GM12878 (cell line): ENCODE measurements around the gene NNMT. TPM values are rescaled to one million over a fixed set of nuclear protein-coding genes. Genes with fewer than 3 reads are reported as not detected.

Source experiments
- ATAC-seq: fragments of 200-7000 bp; cut with Tn5 transposase; 3 replicates; pipeline ENCODE4 v1.9.1; 2020; ENCODE audit warnings: mild to moderate bottlenecking, moderate library complexity
- BruUV-seq: library from RNA; stranded (reverse); fragments of 400-500 nt; replicated peaks from 2 replicates; lab custom pipeline; 2021; lab: Mats Ljungman, UMichigan
- CTCF ChIA-PET: fragments of 300-600 bp; sonication (Branson Sonifier 250); formaldehyde crosslinking; extraction: SDS; loops from one replicate; lab custom pipeline; 2021; ENCODE audit warnings: inconsistent platforms; lab: Yijun Ruan, JAX
- POLR2A ChIA-PET: fragments of 350-600 bp; formaldehyde crosslinking; extraction: SDS; loops from one replicate; lab custom pipeline; 2021; ENCODE audit warnings: inconsistent platforms; lab: Charles Lee
- RAD21 ChIA-PET: fragments of 300-600 bp; sonication (Branson Sonifier 250); formaldehyde crosslinking; loops from one replicate; lab custom pipeline; 2023; ENCODE audit warnings: antibody characterized with exemption; ENCODE audit not compliant: unreplicated experiment; lab: Charles Lee
- SMC1A ChIA-PET: fragments of 300-600 bp; sonication (Branson Sonifier 250); formaldehyde crosslinking; loops from one replicate; lab custom pipeline; 2023; ENCODE audit not compliant: unreplicated experiment, uncharacterized antibody; lab: Charles Lee
- DNase-seq: peaks from one replicate; pipeline ENCODE4 v3.0.0-alpha.2; 2011; ENCODE audit warnings: low read depth, low spot score
- FAIRE-seq: peaks from 3 replicates; lab custom pipeline; 2011; peaks lifted over from hg19 to GRCh38; lab: Jason Lieb, UNC
- H2AFZ ChIP-seq: 2 replicates; pipeline ENCODE4 v1.6.0; 2011; ENCODE audit warnings: low read depth, low read length, control low read depth; ENCODE audit not compliant: control insufficient read depth
- H3K27ac ChIP-seq: 2 replicates; pipeline ENCODE4 v1.5.1; 2011; ENCODE audit warnings: control low read depth; ENCODE audit not compliant: control insufficient read depth, insufficient read depth
- H3K27me3 ChIP-seq, 2 experiments: replicated peaks in 1 of 2; 2 replicates each; pipeline versions ENCODE4 v1.6.0 to v1.6.1; 2011; ENCODE audit warnings: low read length in 1 of 2; ENCODE audit not compliant: control insufficient read depth in 2 of 2, insufficient read depth in 2 of 2
- H3K36me3 ChIP-seq, 2 experiments: 2 replicates each; pipeline ENCODE4 v1.5.1; 2011; ENCODE audit warnings: low read length in 1 of 2; ENCODE audit not compliant: control insufficient read depth in 2 of 2, insufficient read depth in 2 of 2
- H3K4me1 ChIP-seq: 2 replicates; pipeline ENCODE4 v1.6.1; 2011; ENCODE audit warnings: mild to moderate bottlenecking, low read length, moderate library complexity, mixed read lengths; ENCODE audit not compliant: control insufficient read depth, insufficient read depth
- H3K4me2 ChIP-seq: 2 replicates; pipeline ENCODE4 v1.6.0; 2011; ENCODE audit warnings: control low read depth; ENCODE audit not compliant: control insufficient read depth, insufficient read depth
- H3K4me3 ChIP-seq: fragments of 200-600 bp; sonication (generic); 2 replicates; pipeline ENCODE4 v1.5.1; 2016
- H3K79me2 ChIP-seq: 2 replicates; pipeline ENCODE4 v1.6.0; 2011; ENCODE audit warnings: low read length; ENCODE audit not compliant: control insufficient read depth, insufficient read depth
- H3K9ac ChIP-seq: 2 replicates; pipeline ENCODE4 v1.8.0; 2011; ENCODE audit warnings: low read length, control low read depth, mixed read lengths; ENCODE audit not compliant: control insufficient read depth, insufficient read depth
- H3K9me3 ChIP-seq: replicated peaks from 3 replicates; pipeline ENCODE4 v1.5.1; 2011; ENCODE audit warnings: mild to moderate bottlenecking, low read length; ENCODE audit not compliant: control insufficient read depth, insufficient read depth
- H4K20me1 ChIP-seq: 2 replicates; pipeline ENCODE4 v1.6.0; 2011; ENCODE audit not compliant: control insufficient read depth, insufficient read depth
- CEBPZ ChIP-seq: fragments of 150-350 bp; IDR thresholded peaks from 2 replicates; pipeline ENCODE4 v1.6.1; 2016; ENCODE audit warnings: low read depth, low read length
- EP300 ChIP-seq, 2 experiments: fragments of 150-350 bp in 1 of 2; IDR thresholded peaks; 2 replicates each; pipeline ENCODE4 v1.6.1; 2011 to 2012; ENCODE audit warnings: low read depth in 2 of 2, low read length in 2 of 2, borderline replicate concordance in 1 of 2, improper control_type of control experiment in 1 of 2, inconsistent platforms in 1 of 2; ENCODE audit not compliant: control insufficient read depth in 1 of 2
- IRF3 ChIP-seq: fragments of 450-650 bp; IDR thresholded peaks from 2 replicates; pipeline ENCODE4 v1.6.1; 2014; ENCODE audit warnings: mild to moderate bottlenecking
- LARP7 ChIP-seq: fragments of 450-650 bp; IDR thresholded peaks from 2 replicates; pipeline ENCODE4 v1.6.1; 2017; ENCODE audit warnings: mild to moderate bottlenecking
- MAX ChIP-seq: IDR thresholded peaks from 2 replicates; pipeline ENCODE4 v1.6.1; 2012; ENCODE audit warnings: low read depth, low read length, improper control_type of control experiment
- MXI1 ChIP-seq: fragments of 150-350 bp; IDR thresholded peaks from 2 replicates; pipeline ENCODE4 v1.6.1; 2011; ENCODE audit warnings: low read depth, mild to moderate bottlenecking, inconsistent platforms, low read length, improper control_type of control experiment
- NR2C1 ChIP-seq: fragments of 450-650 bp; IDR thresholded peaks from 2 replicates; pipeline ENCODE4 v1.6.1; 2017; ENCODE audit warnings: antibody characterized with exemption, mild to moderate bottlenecking, moderate library complexity
- POLR2A ChIP-seq: IDR thresholded peaks from 2 replicates; pipeline ENCODE4 v1.6.1; 2011; ENCODE audit warnings: low read depth, mild to moderate bottlenecking, low read length
- POLR2AphosphoS2 ChIP-seq: IDR thresholded peaks from 2 replicates; pipeline ENCODE4 v1.6.1; 2011; ENCODE audit warnings: low read depth, mild to moderate bottlenecking, low read length, improper control_type of control experiment, moderate library complexity
- RFX5 ChIP-seq: IDR thresholded peaks from 2 replicates; pipeline ENCODE4 v1.6.1; 2011; ENCODE audit warnings: low read depth, low read length, improper control_type of control experiment
- SRF ChIP-seq, 2 experiments: IDR thresholded peaks; 2 replicates each; pipeline ENCODE4 v1.6.1; 2011; ENCODE audit warnings: low read depth in 2 of 2, low read length in 2 of 2, mild to moderate bottlenecking in 1 of 2, moderate library complexity in 1 of 2
- USF2 ChIP-seq: IDR thresholded peaks from 2 replicates; pipeline ENCODE4 v1.6.1; 2011; ENCODE audit warnings: low read depth, low read length, improper control_type of control experiment, borderline replicate concordance
- ZNF274 ChIP-seq: IDR thresholded peaks from one replicate; pipeline ENCODE4 v1.8.0; 2011; ENCODE audit not compliant: insufficient read length, insufficient read depth
- WGBS: methylation state at CpG from one replicate; pipeline ENCODE4 v1.1.6; 2016; ENCODE audit warnings: low lambda C conversion rate; ENCODE audit not compliant: insufficient replicate concordance, insufficient coverage; ENCODE audit errors: missing lambda C conversion rate; 5-methylcytosine and 5-hydroxymethylcytosine counted together
- in situ Hi-C: fragments of 300-500 bp; cut with MboI; formaldehyde crosslinking; loops from 9 replicates; pipeline ENCODE4 v1.14.3; 2018; ENCODE audit warnings: mixed read lengths
- intact Hi-C: fragments of 100-400 bp; cut with micrococcal nuclease; formaldehyde crosslinking; loops from one replicate; pipeline ENCODE4 v1.14.2; 2022; ENCODE audit not compliant: unreplicated experiment
- polyA plus RNA-seq, 11 experiments: library from polyadenylated mRNA; depleted of rRNA in 4 of 11; unstranded in 6 of 11; stranded (reverse) in 5 of 11; fragments of >200 nt; fragmentation: Nextera tagmentation in 4 of 11; fragmentation: Illumina TruSeq in 1 of 11; extraction: Ambion mirVana in 4 of 11; extraction: Trizol in 1 of 11; gene quantifications; 1 replicate in 1 of 11; 2 replicates in 10 of 11; pipeline versions ENCODE4 v1.2.1 to v1.2.3, GENCODE V29; 2011 to 2016; ENCODE audit warnings: inconsistent platforms in 2 of 11, missing spikeins in 2 of 11, low read depth in 1 of 11
- total RNA-seq, 4 experiments: library from RNA; depleted of rRNA in 3 of 4; stranded (reverse); fragments of >200 nt in 3 of 4; fragmentation: Illumina TruSeq in 1 of 4; extraction: Trizol in 1 of 4; gene quantifications; 2 replicates each; pipeline versions ENCODE4 v1.2.1 to v1.2.3, GENCODE V29; 2013 to 2021

NNMT gene
- total and polyA plus RNA-seq, 10 of the 15 experiments (the other 5 are each of a cell fraction or from before 2014, with no cell fraction given), result 0.46 TPM; not detected in 9

GRCh38 chr11:114283422-114283821 lies 12.8 kb upstream of the NNMT start:
- H3K79me2 ChIP-seq, result no peaks in the 10 kb centered on the region
- BruUV-seq, result no TSS peak
- no peak for DNase-seq
- H3K9me3 ChIP-seq, result no peaks in the 10 kb centered on the region
- peaks cover 0 to 6% of the 10 kb centered on the region in 2 experiments; a peak in 3 of 4 replicates for H3K27me3 ChIP-seq
- FAIRE-seq, result no peak
- no peak overlapping the region for H3K4me3 ChIP-seq
- ChIA-PET POLR2A (no interaction called here), SMC1A (no interaction called here), RAD21 (no interaction called here), CTCF (no interaction called here)
- intact Hi-C loops (no loop called here), in situ Hi-C loops (no loop called here)
- H4K20me1 ChIP-seq, result no peaks in the 10 kb centered on the region
- no peak for ATAC-seq
- no peak overlapping the region for H3K4me2 ChIP-seq
- no peak overlapping the region for H3K27ac ChIP-seq
- no peaks in the 10 kb centered on the region for H3K36me3 ChIP-seq
- 28% methylated on average over 3 of the region's 3 CpGs for WGBS
- no peak for TF ChIP-seq USF2
- no peaks in the 10 kb centered on the region for H3K4me1 ChIP-seq
- H2AFZ ChIP-seq, result no peak overlapping the region
- H3K9ac ChIP-seq, result no peak overlapping the region

- RAD21 ChIA-PET, result no interaction called here
- BruUV-seq, result no TSS peak
- POLR2A ChIA-PET, result no interaction called here
- intact Hi-C loops, result no loop called here
- in situ Hi-C loops, result no loop called here
- Histone ChIP-seq H3K79me2 (no peaks in the 10 kb centered on the region), H3K4me1 (no peaks in the 10 kb centered on the region), H3K36me3 (no peaks in the 10 kb centered on the region), H3K27me3 (peaks cover 0 to 6% of the 10 kb centered on the region in 2 experiments; a peak in 3 of 4 replicates), H3K9ac (no peak overlapping the region), H3K9me3 (no peaks in the 10 kb centered on the region), H3K4me3 (no peak overlapping the region), H2AFZ (no peak overlapping the region), H3K4me2 (no peak overlapping the region), H4K20me1 (no peaks in the 10 kb centered on the region), H3K27ac (no peak overlapping the region)
- ATAC-seq (no peak), FAIRE-seq (no peak), DNase-seq (no peak)
- SMC1A ChIA-PET, result no interaction called here
- WGBS, result 33% methylated on average over 2 of the region's 2 CpGs
- CTCF ChIA-PET, result no interaction called here
- TF ChIP-seq RFX5 (no peak), SRF (IDR thresholded peaks at IDR 0.05; ENCODE audit: low read depth in 2 of 2, low read length in 2 of 2) (no peak), EP300 (IDR thresholded peaks at IDR 0.05; ENCODE audit: borderline replicate concordance in 1 of 2, control insufficient read depth in 1 of 2, low read depth in 2 of 2, low read length in 2 of 2) (no peak), MAX (no peak), CEBPZ (no peak), NR2C1 (no peak), ZNF274 (no peak), LARP7 (no peak), POLR2AphosphoS2 (no peak), IRF3 (no peak), POLR2A (no peak), MXI1 (no peak)
Measured at GRCh38 chr11:114284021-114284420, 12.2 kb upstream of the NNMT start.
